ENCODE measurements around the gene AGBL3.

GRCh38 chr7:134966691-134967090 is 19.6 kb upstream of the AGBL3 start:
- TF ChIP-seq EZH2 (IDR thresholded peaks at IDR 0.05; ENCODE audit: borderline replicate concordance, low read length) (no peak), CTCF (conservative IDR thresholded peaks at IDR 0.05 in 1 of 2, IDR thresholded peaks at IDR 0.05 in 1 of 2; ENCODE audit: extremely low read depth in 1 of 2, insufficient read depth in 1 of 2, low read depth in 1 of 2, low read length in 2 of 2) (no peak)
